Panc1 (cell line): ENCODE data around the gene FKBP5. TPM values are rescaled to one million over a fixed set of nuclear protein-coding genes. Genes with fewer than 3 reads are reported as not detected.

Experiments
- ATAC-seq: fragments of 200-7000 bp; cut with Tn5 transposase; 2 replicates; pipeline ENCODE4 v1.9.1; 2020; ENCODE audit warnings: mild to moderate bottlenecking, moderate library complexity
- BruUV-seq: library from RNA; stranded (reverse); fragments of 400-500 nt; replicated peaks from 2 replicates; lab custom pipeline; 2021; lab: Mats Ljungman, UMichigan
- CTCF ChIA-PET: fragments of 300-600 bp; sonication (Branson Sonifier 250); formaldehyde crosslinking; loops from one replicate; lab custom pipeline; 2022; ENCODE audit warnings: antibody characterized with exemption; lab: Charles Lee
- POLR2A ChIA-PET: fragments of 300-600 bp; sonication (Branson Sonifier 250); formaldehyde crosslinking; loops from one replicate; lab custom pipeline; 2022; ENCODE audit warnings: antibody characterized with exemption; lab: Charles Lee
- DNase-seq: peaks from one replicate; pipeline ENCODE4 v3.0.0-alpha.2; 2010; ENCODE audit warnings: low read depth, low spot score
- H3K27ac ChIP-seq: 2 replicates; pipeline ENCODE4 v1.5.1; 2011; ENCODE audit warnings: mild to moderate bottlenecking, low read length, inconsistent platforms
- H3K27me3 ChIP-seq: fragments of 200-500 bp; sonication (Bioruptor generic); 2 replicates; pipeline ENCODE4 v1.6.0; 2014; ENCODE audit warnings: low read length, inconsistent platforms; ENCODE audit not compliant: control insufficient read depth, insufficient read depth
- H3K36me3 ChIP-seq: fragments of 200-500 bp; sonication (Bioruptor generic); 2 replicates; pipeline ENCODE4 v1.5.1; 2014; ENCODE audit warnings: inconsistent platforms, mild to moderate bottlenecking, low read length, moderate library complexity; ENCODE audit not compliant: control insufficient read depth, insufficient read depth
- H3K4me1 ChIP-seq: 2 replicates; pipeline ENCODE4 v1.5.1; 2011; ENCODE audit warnings: inconsistent platforms, mild to moderate bottlenecking, low read length, moderate library complexity; ENCODE audit not compliant: control insufficient read depth, insufficient read depth
- H3K4me3 ChIP-seq, 2 experiments: 2 replicates each; pipeline ENCODE4 v1.5.1; 2011 to 2012; ENCODE audit warnings: low read depth in 2 of 2, low read length in 2 of 2, mild to moderate bottlenecking in 2 of 2, inconsistent platforms in 1 of 2, moderate library complexity in 1 of 2
- H3K9me3 ChIP-seq: fragments of 200-500 bp; sonication (Bioruptor generic); 2 replicates; pipeline ENCODE4 v1.5.1; 2014; ENCODE audit warnings: low read depth, mild to moderate bottlenecking, inconsistent platforms, low read length, moderate library complexity; ENCODE audit not compliant: control insufficient read depth, insufficient read depth
- POLR2AphosphoS5 ChIP-seq: IDR thresholded peaks from 2 replicates; pipeline ENCODE4 v1.6.1; 2012; ENCODE audit warnings: mild to moderate bottlenecking, low read depth, low read length, moderate library complexity
- REST ChIP-seq, 2 experiments: IDR thresholded peaks; 2 replicates each; pipeline ENCODE4 v1.6.1; 2011 to 2012; ENCODE audit warnings: low read depth in 2 of 2, control low read depth in 1 of 2, low read length in 1 of 2, mild to moderate bottlenecking in 1 of 2, moderate library complexity in 1 of 2; ENCODE audit not compliant: insufficient read depth in 1 of 2
- SIN3A ChIP-seq: IDR thresholded peaks from 2 replicates; pipeline ENCODE4 v1.6.1; 2012; ENCODE audit warnings: low read depth, mild to moderate bottlenecking, low read length, moderate library complexity, borderline replicate concordance; ENCODE audit not compliant: insufficient read depth
- TCF7L2 ChIP-seq: IDR thresholded peaks from 2 replicates; pipeline ENCODE4 v1.6.1; 2011; ENCODE audit warnings: mild to moderate bottlenecking, low read depth, low read length, inconsistent platforms
- in situ Hi-C: cut with HindIII; loops from 2 replicates; pipeline ENCODE4 v1.10.0; 2016; ENCODE audit warnings: low sequenced_read_pairs, low pct_unique_long_range_greater_than_20kb
- intact Hi-C: fragments of 100-400 bp; cut with micrococcal nuclease; formaldehyde crosslinking; loops from one replicate; pipeline ENCODE4 v1.10.0; 2022; ENCODE audit not compliant: unreplicated experiment
- total RNA-seq: library from RNA; stranded (reverse); gene quantifications from one replicate; pipeline ENCODE4 v1.2.1, GENCODE V29; 2021; ENCODE audit not compliant: unreplicated experiment
- TF ChIP-seq, protein P1 (sequence below): fragments of 450-650 bp; IDR thresholded peaks from 2 replicates; pipeline ENCODE4 v1.5.1; 2017; ENCODE audit warnings: mild to moderate bottlenecking

Gene FKBP5
- total RNA-seq, 1 experiment from 2014 or later, result 25.2 TPM

DNA sequence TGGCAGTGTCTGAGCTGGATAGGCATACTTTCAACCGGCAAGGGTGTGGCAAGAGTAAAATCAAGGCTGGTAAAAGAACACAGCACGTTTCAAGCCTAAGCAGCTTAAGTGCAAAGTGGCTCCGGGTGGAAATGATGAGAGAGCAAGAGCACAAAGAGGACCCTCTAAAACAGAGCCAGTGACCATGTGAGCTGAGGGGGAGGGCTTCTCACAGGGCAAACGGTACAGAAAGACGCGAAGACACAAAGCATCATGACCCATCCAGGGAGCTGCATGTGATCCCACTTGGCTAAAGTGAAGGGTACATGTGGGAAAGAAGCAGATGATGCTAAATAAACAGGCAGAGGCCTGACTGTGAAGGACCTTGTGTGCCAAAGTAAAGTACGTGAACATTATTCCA is 25.7 kb downstream of the FKBP5 start:
- POLR2A ChIA-PET, result no interaction called here
- TF ChIP-seq POLR2AphosphoS5, result no peak
- TF ChIP-seq SIN3A, result no peak
- TF ChIP-seq, protein P1, sequence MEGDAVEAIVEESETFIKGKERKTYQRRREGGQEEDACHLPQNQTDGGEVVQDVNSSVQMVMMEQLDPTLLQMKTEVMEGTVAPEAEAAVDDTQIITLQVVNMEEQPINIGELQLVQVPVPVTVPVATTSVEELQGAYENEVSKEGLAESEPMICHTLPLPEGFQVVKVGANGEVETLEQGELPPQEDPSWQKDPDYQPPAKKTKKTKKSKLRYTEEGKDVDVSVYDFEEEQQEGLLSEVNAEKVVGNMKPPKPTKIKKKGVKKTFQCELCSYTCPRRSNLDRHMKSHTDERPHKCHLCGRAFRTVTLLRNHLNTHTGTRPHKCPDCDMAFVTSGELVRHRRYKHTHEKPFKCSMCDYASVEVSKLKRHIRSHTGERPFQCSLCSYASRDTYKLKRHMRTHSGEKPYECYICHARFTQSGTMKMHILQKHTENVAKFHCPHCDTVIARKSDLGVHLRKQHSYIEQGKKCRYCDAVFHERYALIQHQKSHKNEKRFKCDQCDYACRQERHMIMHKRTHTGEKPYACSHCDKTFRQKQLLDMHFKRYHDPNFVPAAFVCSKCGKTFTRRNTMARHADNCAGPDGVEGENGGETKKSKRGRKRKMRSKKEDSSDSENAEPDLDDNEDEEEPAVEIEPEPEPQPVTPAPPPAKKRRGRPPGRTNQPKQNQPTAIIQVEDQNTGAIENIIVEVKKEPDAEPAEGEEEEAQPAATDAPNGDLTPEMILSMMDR, result no peak
- no peak for TF ChIP-seq TCF7L2
- no peak for TF ChIP-seq REST (IDR thresholded peaks at IDR 0.05; ENCODE audit: insufficient read depth in 1 of 2, low read depth in 2 of 2, low read length in 1 of 2)
- no TSS peak for BruUV-seq
- CTCF ChIA-PET, result interaction anchor here (0.6 to 0.7 kb wide), 2 partner anchors 24 to 140 kb away, joined by 4 read pairs; no protein-coding TSS in a partner anchor
- Histone ChIP-seq H3K27ac (peak overlapping the region; percentile 59; the same call in 1 of the 2 replicates), H3K4me1 (peaks cover 18% of the 10 kb centered on the region), H3K27me3 (no peaks in the 10 kb centered on the region), H3K9me3 (no peaks in the 10 kb centered on the region), H3K36me3 (no peaks in the 10 kb centered on the region), H3K4me3 (no peak overlapping the region)
- intact Hi-C loops, result no loop called here
- DNase-seq, result no peak
- in situ Hi-C loops, result no loop called here
- peak; percentile 53 for ATAC-seq

DNA sequence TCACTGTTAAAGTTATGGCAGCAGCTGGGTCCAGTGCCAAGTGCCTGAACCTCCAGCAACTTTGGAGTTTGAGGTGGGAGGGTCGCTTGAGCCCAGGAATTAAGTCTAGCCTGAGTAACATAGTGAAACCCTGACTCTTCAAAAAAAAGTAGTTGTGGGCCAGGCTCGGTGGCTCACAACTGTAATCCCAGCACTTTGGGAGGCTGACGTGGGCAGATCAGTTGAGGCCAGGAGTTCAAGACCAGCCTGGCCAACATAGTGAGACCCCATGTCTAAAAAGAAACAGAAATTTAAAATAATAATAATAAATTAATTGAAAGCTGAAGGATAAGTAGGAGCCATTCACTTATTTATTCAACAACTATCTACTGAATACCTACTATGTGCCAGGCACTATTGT is 33.8 kb downstream of the FKBP5 start:
- no peaks in the 10 kb centered on the region for H3K9me3 ChIP-seq
- CTCF ChIA-PET, result no interaction called here

DNA sequence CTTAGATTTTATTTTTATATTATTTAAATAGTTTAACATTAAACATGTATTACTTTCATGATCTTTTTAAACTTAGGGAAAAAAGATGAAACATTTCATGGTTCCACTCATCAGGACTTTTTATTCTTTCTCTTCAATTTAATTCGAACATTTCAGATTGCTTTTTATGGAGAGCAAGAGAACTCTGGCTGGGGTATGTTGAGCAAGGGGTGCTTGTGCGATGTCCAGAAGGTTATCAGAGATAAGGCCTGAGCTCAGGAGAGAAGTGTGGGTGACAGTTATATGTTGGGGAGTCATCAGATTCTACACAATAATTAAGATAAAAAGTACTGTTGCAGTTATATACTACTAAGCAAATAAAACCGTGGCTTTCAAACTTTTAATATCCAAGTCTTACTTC is 37.5 kb downstream of the FKBP5 start:
- BruUV-seq, result no TSS peak
- H3K4me3 ChIP-seq, result no peak overlapping the region
- H3K9me3 ChIP-seq, result no peaks in the 10 kb centered on the region
- in situ Hi-C loops (no loop called here), intact Hi-C loops (no loop called here)
- no peak for DNase-seq
- no peaks in the 10 kb centered on the region for H3K27me3 ChIP-seq
- H3K27ac ChIP-seq, result no peak overlapping the region
- ATAC-seq, result no peak
- H3K4me1 ChIP-seq, result no peaks in the 10 kb centered on the region
- H3K36me3 ChIP-seq, result no peaks in the 10 kb centered on the region
- POLR2A ChIA-PET, result no interaction called here
- TF ChIP-seq, protein P1, result no peak
- no peak for TF ChIP-seq POLR2AphosphoS5
- TF ChIP-seq SIN3A, result no peak
- no peak for TF ChIP-seq TCF7L2
- no peak for TF ChIP-seq REST (IDR thresholded peaks at IDR 0.05; ENCODE audit: insufficient read depth in 1 of 2, low read depth in 2 of 2, low read length in 1 of 2)
- CTCF ChIA-PET, result no interaction called here

More for the DNA sequence above, 33.8 kb downstream of the FKBP5 start:
- Histone ChIP-seq H3K36me3 (no peaks in the 10 kb centered on the region), H3K27ac (no peak overlapping the region), H3K4me1 (no peaks in the 10 kb centered on the region), H3K4me3 (no peak overlapping the region), H3K27me3 (no peaks in the 10 kb centered on the region)
- ATAC-seq (no peak), DNase-seq (no peak)
- POLR2A ChIA-PET, result no interaction called here
- in situ Hi-C loops (no loop called here), intact Hi-C loops (no loop called here)
- no peak for TF ChIP-seq SIN3A
- BruUV-seq, result no TSS peak
